HG02763 (cell line): ENCODE measurements around the gene HES5.
"Not testable (repeated sequence)": the region's sequence is repeated elsewhere in the genome, so short reads cannot be mapped to it uniquely, and the experiment has no call there.

Source experiments
- ATAC-seq: cut with Tn5 transposase; IDR thresholded peaks from one replicate; pipeline ENCODE4 v1.9.1; 2021; ENCODE audit warnings: mild to moderate bottlenecking, moderate library complexity; ENCODE audit not compliant: unreplicated experiment

Gene HES5

GRCh38 chr1:2561446-2561845 lies 31.4 kb upstream of the HES5 start:
- ATAC-seq, result no peak

- ATAC-seq, result no peak
Observed at GRCh38 chr1:2560299-2561073, 30.4 kb upstream of the HES5 start.

DNA sequence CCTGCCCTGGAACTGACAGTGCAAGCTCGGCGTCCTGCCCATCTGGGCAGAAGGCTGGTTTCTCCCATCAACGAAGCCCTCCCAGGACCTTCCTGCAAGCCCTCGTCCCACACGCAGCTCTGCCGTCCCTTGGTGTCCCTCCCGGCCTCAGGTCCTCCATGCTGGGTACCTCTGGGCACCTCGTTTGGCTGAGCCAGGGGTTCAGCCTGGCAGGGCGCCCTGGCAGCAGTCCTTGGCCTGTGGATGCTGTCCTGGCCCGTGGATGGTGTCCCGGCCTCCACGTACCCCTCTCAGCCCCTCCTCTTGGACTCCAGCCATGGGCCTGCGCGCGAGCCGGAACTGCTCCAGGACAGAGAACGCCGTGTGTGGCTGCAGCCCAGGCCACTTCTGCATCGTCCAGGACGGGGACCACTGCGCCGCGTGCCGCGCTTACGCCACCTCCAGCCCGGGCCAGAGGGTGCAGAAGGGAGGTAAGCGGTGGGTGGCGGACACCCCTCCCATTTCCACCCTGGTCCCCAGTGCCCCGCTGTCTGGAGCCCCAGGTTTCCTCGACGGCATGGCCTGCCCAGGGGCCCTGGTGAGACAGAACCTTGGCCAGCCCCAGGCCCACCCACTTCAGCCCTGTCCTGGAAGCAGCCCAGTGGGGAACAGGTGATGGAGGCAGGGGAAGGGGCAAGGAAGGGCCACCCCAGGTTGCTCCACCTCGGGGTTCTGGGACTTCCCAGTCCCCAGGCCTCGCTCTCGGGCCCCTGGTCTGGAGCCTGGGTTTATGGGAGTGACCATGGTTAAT lies 29.6 kb upstream of the HES5 start:
- ATAC-seq, result no peak

- ATAC-seq, result no peak
Observed at GRCh38 chr1:2558861-2559260, 28.8 kb upstream of the HES5 start.

GRCh38 chr1:2558420-2558819 lies 28.4 kb upstream of the HES5 start:
- no peak for ATAC-seq

DNA sequence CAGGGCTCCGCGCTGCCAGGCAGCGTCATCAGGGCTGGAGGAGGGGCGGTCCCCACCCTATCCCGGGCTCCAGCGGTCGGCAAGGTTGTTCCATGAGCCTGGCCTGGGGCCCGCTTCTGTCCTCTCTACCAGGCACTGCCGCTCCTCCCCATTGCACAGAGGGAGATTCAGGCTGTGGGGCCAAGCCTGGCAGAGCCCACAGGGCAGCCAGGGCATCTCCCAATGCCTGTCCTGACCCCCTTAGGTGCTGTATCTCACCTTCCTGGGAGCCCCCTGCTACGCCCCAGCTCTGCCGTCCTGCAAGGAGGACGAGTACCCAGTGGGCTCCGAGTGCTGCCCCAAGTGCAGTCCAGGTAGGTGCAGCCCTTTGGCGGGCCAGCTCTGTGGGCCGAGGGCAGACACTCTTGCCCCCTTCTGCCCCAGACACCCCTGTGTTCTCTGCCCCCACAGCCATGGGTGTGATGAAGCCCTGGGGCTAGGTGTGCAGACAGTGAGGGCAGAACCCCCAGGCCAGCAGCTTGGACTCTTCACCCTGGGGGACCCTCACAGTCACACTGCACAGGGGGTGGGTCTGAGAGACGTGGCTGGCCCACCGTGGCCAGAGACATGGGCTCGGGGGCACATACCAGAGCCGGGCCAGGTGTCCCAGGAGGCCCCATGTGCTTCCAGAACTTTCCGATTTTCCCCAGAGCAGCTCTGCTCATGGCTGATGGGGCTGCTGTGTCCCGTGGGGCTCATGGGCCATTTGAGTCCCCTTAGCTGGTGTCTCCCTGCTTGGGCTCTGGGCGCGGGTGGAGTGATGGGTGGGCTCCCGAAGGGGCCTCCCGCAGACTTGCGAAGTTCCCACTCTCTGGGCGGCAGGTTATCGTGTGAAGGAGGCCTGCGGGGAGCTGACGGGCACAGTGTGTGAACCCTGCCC lies 27.7 kb upstream of the HES5 start:
- no peak for ATAC-seq

DNA sequence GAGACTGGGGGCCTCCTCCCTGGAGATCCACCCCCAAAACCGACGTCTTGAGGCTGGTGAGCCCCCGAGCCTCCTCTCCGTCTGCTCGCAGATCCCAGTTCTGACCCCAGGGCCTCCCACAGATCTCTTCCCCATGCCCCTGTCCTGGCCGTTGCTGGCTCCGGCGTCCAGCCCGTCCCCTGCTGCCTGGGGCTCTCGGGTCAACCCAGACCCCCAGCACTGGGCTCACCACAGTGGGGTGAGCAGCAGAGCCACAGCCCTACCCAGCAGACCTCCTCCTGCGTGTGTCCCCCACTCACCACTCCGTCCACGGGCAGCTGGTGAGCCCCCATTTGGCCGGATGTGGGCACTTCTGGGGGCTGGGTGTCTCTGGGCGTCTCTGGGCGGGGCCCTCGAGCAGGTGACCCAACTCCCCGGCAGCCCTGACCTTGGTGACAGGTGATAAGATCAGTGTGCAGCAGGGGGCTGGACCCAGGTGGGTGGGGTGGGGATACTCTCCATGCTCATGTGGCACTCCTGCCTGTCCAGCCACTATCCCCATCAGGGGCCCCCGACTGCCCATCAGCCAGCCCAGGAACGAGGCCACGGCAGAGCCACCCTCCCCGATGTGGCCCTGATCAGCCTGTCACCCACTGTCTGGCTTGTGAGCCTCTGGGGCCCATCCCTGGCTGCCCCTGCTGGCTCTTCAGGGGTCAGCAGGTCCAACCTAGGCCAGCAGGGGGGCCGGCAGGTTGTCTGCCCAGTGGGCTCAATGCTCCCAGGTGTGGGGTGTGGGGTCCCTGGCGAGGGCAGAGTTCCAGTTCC lies 26.8 kb upstream of the HES5 start:
- ATAC-seq, result no peak

DNA sequence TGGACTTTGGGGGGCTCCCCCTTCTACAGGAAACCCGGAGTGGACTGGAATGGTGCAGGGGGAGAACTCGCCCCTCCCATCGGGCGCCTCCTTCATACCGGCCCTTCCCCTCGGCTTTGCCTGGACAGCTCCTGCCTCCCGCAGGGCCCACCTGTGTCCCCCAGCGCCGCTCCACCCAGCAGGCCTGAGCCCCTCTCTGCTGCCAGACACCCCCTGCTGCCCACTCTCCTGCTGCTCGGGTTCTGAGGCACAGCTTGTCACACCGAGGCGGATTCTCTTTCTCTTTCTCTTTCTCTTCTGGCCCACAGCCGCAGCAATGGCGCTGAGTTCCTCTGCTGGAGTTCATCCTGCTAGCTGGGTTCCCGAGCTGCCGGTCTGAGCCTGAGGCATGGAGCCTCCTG lies 26.2 kb upstream of the HES5 start, which contains the start of gene TNFRSF14:
TNFRSF14 (plus strand) TSS at position 95 of the 401 bp plus-strand sequence; CDS start at position 389, 294 bp downstream.
- ATAC-seq, result peak; percentile 22

GRCh38 chr1:2555634-2556276 lies 25.7 kb upstream of the HES5 start:
- ATAC-seq, result peak; percentile 38

DNA sequence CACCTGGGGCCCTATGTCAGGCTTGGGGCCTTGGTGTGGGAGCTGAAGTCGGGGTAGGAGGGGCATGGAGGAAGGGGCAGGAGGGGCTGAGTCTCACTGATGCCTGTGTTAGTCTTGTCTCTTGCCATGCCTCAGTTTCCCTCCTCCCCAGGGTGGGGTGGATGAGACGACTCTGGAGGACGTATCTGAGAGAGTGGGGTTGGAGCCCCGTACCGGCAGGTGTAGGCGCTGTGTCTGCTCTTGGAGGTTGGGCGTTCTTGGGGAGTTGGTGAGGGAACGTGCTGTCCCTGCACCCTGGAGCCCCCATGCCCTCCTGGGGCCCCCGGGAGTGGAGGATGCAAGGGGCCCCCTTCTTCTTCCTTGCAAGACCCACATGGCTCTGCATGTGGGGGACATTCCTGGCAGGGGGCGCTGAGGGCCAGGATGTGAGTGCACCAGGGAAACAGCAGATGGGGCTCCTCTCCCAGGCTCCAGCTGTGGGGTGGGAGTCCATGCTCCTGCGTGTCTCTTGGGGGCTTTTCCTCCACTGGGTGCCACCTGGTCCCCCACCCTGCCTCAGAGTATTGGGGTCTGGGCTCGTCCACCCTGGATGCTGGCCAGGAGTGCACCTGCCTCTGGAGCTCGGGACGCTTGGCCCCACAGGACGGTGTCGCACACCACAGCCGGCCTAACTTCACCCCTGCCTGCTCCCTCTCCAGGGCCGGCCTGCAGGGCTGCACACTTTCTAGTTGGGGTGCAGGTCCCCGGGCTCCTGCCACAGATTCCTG lies 24.7 kb upstream of the HES5 start:
- no peak for ATAC-seq

GRCh38 chr1:2553871-2554620 lies 24.0 kb upstream of the HES5 start:
- ATAC-seq, result no peak

DNA sequence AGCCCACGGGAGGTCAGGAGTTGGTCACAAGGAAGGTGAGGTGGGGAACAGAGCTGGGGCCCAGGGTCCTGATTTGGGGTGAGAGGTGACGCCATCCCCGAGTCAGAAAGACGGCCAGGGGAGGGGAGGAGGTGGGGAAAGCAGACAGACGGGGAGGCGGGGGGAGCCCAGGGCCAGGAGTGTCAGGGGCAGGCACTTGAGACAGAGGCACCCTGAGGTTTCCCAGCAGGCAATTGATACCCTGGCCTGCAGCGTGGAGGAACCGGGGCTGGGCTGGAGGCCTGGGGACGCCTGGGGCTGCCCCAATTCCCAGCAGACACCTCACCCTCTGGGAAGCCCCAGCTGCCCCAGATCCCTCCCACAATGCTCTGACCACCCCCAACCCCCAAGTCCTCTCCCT lies 23.0 kb upstream of the HES5 start:
- ATAC-seq, result not testable (repeated sequence)

DNA sequence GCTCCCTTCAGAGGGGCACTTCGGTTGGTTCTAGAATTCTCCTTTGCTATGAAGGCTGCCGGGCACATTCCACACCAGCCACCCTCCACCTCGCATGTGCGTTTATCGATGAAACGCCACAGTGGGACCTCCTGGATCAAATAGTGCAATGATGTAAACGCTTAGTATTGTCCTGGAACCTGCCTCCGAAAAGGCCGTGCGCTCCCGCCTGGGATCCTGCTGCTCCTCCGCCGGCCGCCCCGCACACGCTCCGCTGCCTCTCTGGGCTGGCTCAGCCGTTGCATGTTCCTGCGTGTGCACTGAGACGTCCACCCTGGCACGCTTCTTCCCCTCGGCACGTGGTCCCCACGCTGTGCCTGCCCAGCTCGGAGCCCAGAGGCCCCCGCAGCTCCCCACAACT lies 22.1 kb upstream of the HES5 start:
- ATAC-seq, result no peak

DNA sequence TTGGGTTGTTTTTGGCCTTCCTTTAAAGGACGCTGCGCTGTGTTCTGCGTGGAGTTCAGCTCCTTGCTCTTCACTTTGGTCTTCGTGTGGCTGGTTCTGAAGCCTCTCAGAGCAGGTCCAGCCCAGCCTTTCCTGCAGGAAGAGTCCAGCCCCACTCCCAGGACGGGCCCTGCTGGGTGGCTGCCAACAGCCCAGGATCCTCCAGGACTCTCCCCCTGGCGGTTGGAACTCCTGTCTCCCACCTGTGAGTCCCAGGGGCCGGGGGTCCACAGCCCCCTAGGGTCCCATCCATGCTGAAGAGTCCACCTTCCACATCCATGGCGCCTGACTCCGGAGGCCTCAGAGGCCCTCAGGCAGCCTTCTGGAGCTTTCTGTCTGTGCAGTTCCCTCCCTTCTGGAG lies 21.5 kb upstream of the HES5 start:
- not testable (repeated sequence) for ATAC-seq

- ATAC-seq, result not testable (repeated sequence)
Observed at GRCh38 chr1:2550309-2550861, 20.3 kb upstream of the HES5 start.

GRCh38 chr1:2549367-2550029 lies 19.4 kb upstream of the HES5 start:
- ATAC-seq, result not testable (repeated sequence)

GRCh38 chr1:2548068-2548589 lies 18.1 kb upstream of the HES5 start:
- ATAC-seq, result no peak
